PC-3 (cell line): Measurements from ENCODE around the gene TPD52L1.
"Not testable (repeated sequence)": the region's sequence is repeated elsewhere in the genome, so short reads cannot be mapped to it uniquely, and the experiment has no call there.

ENCODE experiments used
- CTCF ChIP-seq: fragments of 300-600 bp; sonication (generic); conservative IDR thresholded peaks from 2 replicates; pipeline ENCODE4 v1.5.1; 2017; ENCODE audit warnings: antibody characterized with exemption, low read depth, mild to moderate bottlenecking, low read length
- EZH2 ChIP-seq: fragments of 300-600 bp; sonication (generic); IDR thresholded peaks from one replicate; pipeline ENCODE4 v1.6.1; 2017; ENCODE audit warnings: antibody characterized with exemption, mild to moderate bottlenecking, low read length; ENCODE audit not compliant: unreplicated experiment
- EZH2phosphoT487 ChIP-seq: fragments of 300-600 bp; sonication (generic); IDR thresholded peaks from 2 replicates; pipeline ENCODE4 v1.6.1; 2018; ENCODE audit warnings: mild to moderate bottlenecking, antibody characterized with exemption, low read length, borderline replicate concordance

- not testable (repeated sequence) for TF ChIP-seq CTCF, EZH2, EZH2phosphoT487
Observed at GRCh38 chr6:125163339-125163738, 9.8 kb downstream of the TPD52L1 start.
